ENCODE measurements around the gene TSHZ3. TPM values are rescaled to one million over a fixed set of nuclear protein-coding genes. Genes with fewer than 3 reads are reported as not detected.

TSHZ3 gene
- polyA plus RNA-seq, 3 donors, result 0.99 to 5.8 (median 3.9) TPM

GRCh38 chr19:31260171-31260933 lies 88.9 kb downstream of the TSHZ3 start:
- WGBS, 3 donors, result 80 to 91% (median 80%) methylated on average over 7 of the region's 7 CpGs
- H3K27ac ChIP-seq (ENCODE audit: low read depth, low read length), result no peak overlapping the region

- H3K27ac ChIP-seq (ENCODE audit: low read depth, low read length), result no peak overlapping the region
- 66 to 82% (median 81%) methylated on average over 15 of the region's 15 CpGs for WGBS, 3 donors
Observed at GRCh38 chr19:31258211-31259052, 90.8 kb downstream of the TSHZ3 start.

GRCh38 chr19:31257426-31258130 lies 91.7 kb downstream of the TSHZ3 start:
- 78 to 86% (median 80%) methylated on average over 11 of the region's 11 CpGs for WGBS, 3 donors
- H3K27ac ChIP-seq (ENCODE audit: low read depth, low read length), result no peak overlapping the region

GRCh38 chr19:31257025-31257424 lies 92.2 kb downstream of the TSHZ3 start:
- H3K27ac ChIP-seq (ENCODE audit: low read depth, low read length), result no peak overlapping the region
- 83 to 85% (median 84%) methylated on average over 9 of the region's 9 CpGs for WGBS, 3 donors

GRCh38 chr19:31256593-31256960 lies 92.7 kb downstream of the TSHZ3 start:
- H3K27ac ChIP-seq (ENCODE audit: low read depth, low read length), result no peak overlapping the region
- WGBS, 3 donors, result 77 to 84% (median 82%) methylated on average over 8 of the region's 8 CpGs

GRCh38 chr19:31255831-31256592 lies 93.2 kb downstream of the TSHZ3 start:
- H3K27ac ChIP-seq (ENCODE audit: low read depth, low read length), result no peak overlapping the region
- WGBS, 3 donors, result 81 to 94% (median 93%) methylated on average over 11 of the region's 11 CpGs

- WGBS, 3 donors, result 77 to 91% (median 86%) methylated on average over 13 of the region's 13 CpGs
- no peak overlapping the region for H3K27ac ChIP-seq (ENCODE audit: low read depth, low read length)
Observed at GRCh38 chr19:31255174-31255799, 93.9 kb downstream of the TSHZ3 start.

GRCh38 chr19:31254611-31255010 lies 94.6 kb downstream of the TSHZ3 start:
- WGBS, 3 donors, result 82 to 90% (median 88%) methylated on average over 4 of the region's 4 CpGs
- H3K27ac ChIP-seq (ENCODE audit: low read depth, low read length), result no peak overlapping the region

- no peak overlapping the region for H3K27ac ChIP-seq (ENCODE audit: low read depth, low read length)
- 32 to 53% (median 46%) methylated on average over 7 of the region's 7 CpGs for WGBS, 3 donors
Observed at GRCh38 chr19:31254180-31254551, 95.1 kb downstream of the TSHZ3 start.

- H3K27ac ChIP-seq (ENCODE audit: low read depth, low read length), result no peak overlapping the region
- 75 to 81% (median 79%) methylated on average over 6 of the region's 6 CpGs for WGBS, 3 donors
Observed at GRCh38 chr19:31253526-31254179, 95.6 kb downstream of the TSHZ3 start.

- no peak overlapping the region for H3K27ac ChIP-seq (ENCODE audit: low read depth, low read length)
- 57 to 88% (median 73%) methylated on average over 2 of the region's 2 CpGs for WGBS, 3 donors
Observed at GRCh38 chr19:31252441-31252840, 96.8 kb downstream of the TSHZ3 start.

GRCh38 chr19:31249217-31249616 lies 100.0 kb downstream of the TSHZ3 start:
- WGBS, 3 donors, result 60 to 88% (median 86%) methylated on average over 9 of the region's 9 CpGs
- no peak overlapping the region for H3K27ac ChIP-seq (ENCODE audit: low read depth, low read length)

- 76 to 85% (median 81%) methylated on average over 4 of the region's 4 CpGs for WGBS, 3 donors
- no peak overlapping the region for H3K27ac ChIP-seq (ENCODE audit: low read depth, low read length)
Observed at GRCh38 chr19:31235806-31236205, 113.4 kb downstream of the TSHZ3 start.

GRCh38 chr19:31233295-31233800 lies 115.9 kb downstream of the TSHZ3 start:
- H3K27ac ChIP-seq (ENCODE audit: low read depth, low read length), result no peak overlapping the region
- WGBS, 3 donors, result 64 to 76% (median 75%) methylated on average over 4 of the region's 4 CpGs

- 78 to 79% (median 79%) methylated on average over 3 of the region's 3 CpGs for WGBS, 3 donors
- no peak overlapping the region for H3K27ac ChIP-seq (ENCODE audit: low read depth, low read length)
Observed at GRCh38 chr19:31232871-31233270, 116.4 kb downstream of the TSHZ3 start.

GRCh38 chr19:31232180-31232579 lies 117.1 kb downstream of the TSHZ3 start:
- H3K27ac ChIP-seq (ENCODE audit: low read depth, low read length), result no peak overlapping the region
- WGBS, 3 donors, result 41 to 78% (median 69%) methylated on average over 5 of the region's 5 CpGs

- H3K27ac ChIP-seq (ENCODE audit: low read depth, low read length), result no peak overlapping the region
- WGBS, 3 donors, result 82 to 93% (median 92%) methylated on average over 6 of the region's 6 CpGs
Observed at GRCh38 chr19:31231237-31231636, 118.0 kb downstream of the TSHZ3 start.
